Epithelial cell of proximal tubule (primary cell): ENCODE results near the gene MARCHF3. TPM values are rescaled to one million over a fixed set of nuclear protein-coding genes. Genes with fewer than 3 reads are reported as not detected.

ENCODE experiments used
- DNase-seq: peaks from one replicate; pipeline ENCODE4 v3.0.0-alpha.2; 2011; ENCODE audit warnings: low read depth
- H3K4me3 ChIP-seq: 2 replicates; pipeline ENCODE4 v1.5.1; 2011; ENCODE audit warnings: low read depth, mild to moderate bottlenecking, low read length
- CTCF ChIP-seq: conservative IDR thresholded peaks from 2 replicates; pipeline ENCODE4 v1.5.1; 2012; ENCODE audit warnings: low read depth, mild to moderate bottlenecking, low read length
- total RNA-seq: library from RNA; depleted of rRNA; stranded (reverse); fragments of >200 nt; gene quantifications from 2 replicates; pipeline ENCODE4 v1.2.3, GENCODE V29; 2015

The MARCHF3 gene
- 2.4 and 5.0 TPM in 2 replicates for total RNA-seq

GRCh38 chr5:127030259-127031146 lies at the start of gene MARCHF3:
Gene MARCHF3, minus strand, starts transcription at chr5:127030558. Its CDS starts 112,387 bp downstream, at chr5:126918171.
- peak within 1 kb of the TSS; percentile 73 for H3K4me3 ChIP-seq
- peak; percentile 32 for DNase-seq
- TF ChIP-seq CTCF = peak; percentile 32

GRCh38 chr5:127079994-127080491 lies 49.7 kb upstream of the MARCHF3 start:
- no peak for DNase-seq
- no peak overlapping the region for H3K4me3 ChIP-seq
- TF ChIP-seq CTCF = no peak

GRCh38 chr5:127077366-127077765 lies 47.0 kb upstream of the MARCHF3 start:
- H3K4me3 ChIP-seq = no peak overlapping the region
- no peak for DNase-seq
- no peak for TF ChIP-seq CTCF

- TF ChIP-seq CTCF = no peak
- DNase-seq = no peak
- no peak overlapping the region for H3K4me3 ChIP-seq
Observed at GRCh38 chr5:127076315-127077129, 46.2 kb upstream of the MARCHF3 start.

GRCh38 chr5:127074466-127074865 lies 44.1 kb upstream of the MARCHF3 start:
- no peak overlapping the region for H3K4me3 ChIP-seq
- DNase-seq = no peak
- no peak for TF ChIP-seq CTCF

GRCh38 chr5:127072861-127073846 lies 42.8 kb upstream of the MARCHF3 start, which contains the start of gene C5orf63:
Gene C5orf63, minus strand, starts transcription at chr5:127073502. Its CDS starts 14,507 bp downstream, at chr5:127058995.
- peak within 1 kb of the TSS; percentile 67 for H3K4me3 ChIP-seq
- DNase-seq = no peak
- peak; percentile 4 for TF ChIP-seq CTCF
